SK-N-SH (cell line): ENCODE measurements around the gene SLC22A7. TPM values are rescaled to one million over a fixed set of nuclear protein-coding genes. Genes with fewer than 3 reads are reported as not detected.

Source experiments
- CTCF ChIA-PET: fragments of 300-600, 350-600 bp; formaldehyde crosslinking; extraction: SDS; loops from one replicate; lab custom pipeline; 2021; lab: Yijun Ruan, JAX
- POLR2A ChIA-PET: fragments of 350-600 bp; sonication (Branson Sonifier 250); formaldehyde crosslinking; extraction: SDS; loops from one replicate; lab custom pipeline; 2020; ENCODE audit warnings: antibody characterized with exemption, inconsistent platforms; lab: Yijun Ruan, JAX
- DNase-seq: peaks from one replicate; pipeline ENCODE4 v3.0.0; 2012
- H2AFZ ChIP-seq: fragments of 200-600 bp; sonication (generic); 2 replicates; pipeline ENCODE4 v1.8.1; 2016; ENCODE audit warnings: antibody characterized with exemption, mild to moderate bottlenecking, low read depth
- H3F3A ChIP-seq: fragments of 200-600 bp; sonication (generic); replicated peaks from 2 replicates; pipeline ENCODE3; 2016; ENCODE audit warnings: antibody characterized with exemption, mild to moderate bottlenecking; ENCODE audit not compliant: insufficient read depth
- H3K27ac ChIP-seq, 2 experiments: fragments of 200-500 bp in 1 of 2; fragments of 200-600 bp in 1 of 2; sonication (Bioruptor generic) in 1 of 2; sonication (generic), shearing (Covaris generic) in 1 of 2; 2 replicates each; pipeline versions ENCODE4 v1.5.1 to v1.6.1; 2014 to 2016; ENCODE audit warnings: low read depth in 2 of 2, inconsistent platforms in 1 of 2, low read length in 1 of 2, mild to moderate bottlenecking in 1 of 2, mixed read lengths in 1 of 2
- H3K27me3 ChIP-seq: fragments of 200-600 bp; sonication (generic), shearing (Covaris generic); 2 replicates; pipeline ENCODE4 v1.6.1; 2016; ENCODE audit warnings: mixed run types; ENCODE audit not compliant: insufficient read depth
- H3K36me3 ChIP-seq, 2 experiments: fragments of 200-500 bp in 1 of 2; fragments of 200-600 bp in 1 of 2; sonication (Bioruptor generic) in 1 of 2; sonication (generic) in 1 of 2; replicated peaks in 1 of 2; 2 replicates each; pipeline versions ENCODE3 to v1.5.1; 2014 to 2016; ENCODE audit warnings: low read length in 1 of 2, mild to moderate bottlenecking in 1 of 2; ENCODE audit not compliant: insufficient read depth in 2 of 2, control insufficient read depth in 1 of 2
- H3K4me1 ChIP-seq, 2 experiments: fragments of 200-500 bp in 1 of 2; fragments of 200-600 bp in 1 of 2; sonication (Bioruptor generic) in 1 of 2; sonication (generic), shearing (Covaris generic) in 1 of 2; 2 replicates each; pipeline versions ENCODE4 v1.5.1 to v1.6.1; 2014 to 2016; ENCODE audit warnings: low read depth in 1 of 2, low read length in 1 of 2, mixed run types in 1 of 2; ENCODE audit not compliant: insufficient read depth in 2 of 2, control insufficient read depth in 1 of 2
- H3K4me2 ChIP-seq: fragments of 200-600 bp; sonication (generic), shearing (Covaris generic); 2 replicates; pipeline ENCODE4 v1.6.1; 2017; ENCODE audit warnings: mixed run types
- H3K4me3 ChIP-seq, 2 experiments: fragments of 200-500 bp in 1 of 2; fragments of 200-600 bp in 1 of 2; sonication (Bioruptor generic) in 1 of 2; sonication (generic), shearing (Covaris generic) in 1 of 2; 2 replicates each; pipeline versions ENCODE4 v1.5.1 to v1.8.1; 2014 to 2016; ENCODE audit warnings: low read depth in 2 of 2, inconsistent platforms in 1 of 2, low read length in 1 of 2, mild to moderate bottlenecking in 1 of 2, mixed read lengths in 1 of 2, moderate library complexity in 1 of 2
- H3K79me2 ChIP-seq: fragments of 200-600 bp; sonication (generic); 2 replicates; pipeline ENCODE4 v1.8.1; 2017; ENCODE audit warnings: mild to moderate bottlenecking; ENCODE audit not compliant: insufficient read depth
- H3K9ac ChIP-seq: fragments of 200-600 bp; sonication (generic); 2 replicates; pipeline ENCODE4 v1.6.1; 2017; ENCODE audit warnings: mixed run types
- H3K9me2 ChIP-seq: fragments of 200-600 bp; sonication (generic); 2 replicates; pipeline ENCODE4 v1.6.1; 2017; ENCODE audit warnings: mixed run types
- H3K9me3 ChIP-seq: fragments of 200-600 bp; sonication (generic); 2 replicates; pipeline ENCODE4 v1.6.1; 2017; ENCODE audit warnings: mixed run types, mild to moderate bottlenecking, moderate library complexity
- H4K20me1 ChIP-seq: fragments of 200-600 bp; sonication (generic); 2 replicates; pipeline ENCODE4 v1.6.1; 2017; ENCODE audit warnings: mild to moderate bottlenecking, mixed run types; ENCODE audit not compliant: insufficient read depth
- CHD2 ChIP-seq: fragments of 150-350 bp; IDR thresholded peaks from 2 replicates; pipeline ENCODE4 v1.6.1; 2018; ENCODE audit warnings: low read length; ENCODE audit not compliant: partially characterized antibody
- ELF1 ChIP-seq: IDR thresholded peaks from 2 replicates; pipeline ENCODE4 v1.4.0; 2012
- FOSL2 ChIP-seq: IDR thresholded peaks from 2 replicates; pipeline ENCODE4 v1.4.0; 2012; ENCODE audit warnings: low read depth, mild to moderate bottlenecking, moderate library complexity, borderline replicate concordance
- MXI1 ChIP-seq: IDR thresholded peaks from 2 replicates; pipeline ENCODE4 v1.6.1; 2012; ENCODE audit warnings: mild to moderate bottlenecking, low read depth, low read length, improper control_type of control experiment
- NFIC ChIP-seq: IDR thresholded peaks from 2 replicates; pipeline ENCODE4 v1.4.0; 2012; ENCODE audit warnings: borderline replicate concordance
- NRF1 ChIP-seq: IDR thresholded peaks from 2 replicates; pipeline ENCODE4 v1.6.1; 2012; ENCODE audit warnings: low read depth, mild to moderate bottlenecking, low read length
- RAD21 ChIP-seq: IDR thresholded peaks from 2 replicates; pipeline ENCODE4 v1.6.1; 2012; ENCODE audit warnings: mild to moderate bottlenecking, low read length
- REST ChIP-seq: IDR thresholded peaks from 2 replicates; pipeline ENCODE4 v1.6.1; 2012; ENCODE audit warnings: mild to moderate bottlenecking, low read depth, low read length, moderate library complexity
- RFX5 ChIP-seq: IDR thresholded peaks from 2 replicates; pipeline ENCODE4 v1.6.1; 2012; ENCODE audit warnings: mild to moderate bottlenecking, improper control_type of control experiment, low read length
- TAF1 ChIP-seq: IDR thresholded peaks from 2 replicates; pipeline ENCODE4 v1.6.1; 2012; ENCODE audit warnings: low read depth, mild to moderate bottlenecking, low read length, moderate library complexity, borderline replicate concordance
- ZBTB33 ChIP-seq: IDR thresholded peaks from 2 replicates; pipeline ENCODE4 v1.4.0; 2012; ENCODE audit warnings: low read depth, borderline replicate concordance
- WGBS: methylation state at CpG from one replicate; pipeline ENCODE4 v1.1.6; 2017; ENCODE audit warnings: low lambda C conversion rate; 5-methylcytosine and 5-hydroxymethylcytosine counted together
- polyA plus RNA-seq, 3 experiments: library from polyadenylated mRNA; depleted of rRNA; stranded (reverse); fragments of >200 nt; gene quantifications; 2 replicates each; pipeline ENCODE4 v1.2.3, GENCODE V29; 2012

The SLC22A7 gene
- polyA plus RNA-seq, 1 of the 3 experiments (the other 2 are of a cell fraction) = not detected

- Histone ChIP-seq H4K20me1 (no peaks in the 10 kb centered on the region), H3K4me3 (no peak overlapping the region), H2AFZ (no peak overlapping the region), H3F3A (no peaks in the 10 kb centered on the region), H3K9me3 (no peaks in the 10 kb centered on the region), H3K27ac (no peak overlapping the region), H3K4me2 (no peak overlapping the region), H3K9ac (no peak overlapping the region), H3K9me2 (no peaks in the 10 kb centered on the region), H3K27me3 (no peaks in the 10 kb centered on the region), H3K79me2 (no peaks in the 10 kb centered on the region), H3K36me3 (no peaks in the 10 kb centered on the region), H3K4me1 (no peaks in the 10 kb centered on the region; a peak in 1 of 4 replicates)
- 76% methylated on average over 3 of the region's 3 CpGs for whole genome bisulfite sequencing
- DNase-seq = no peak
- ChIA-PET CTCF (no interaction called here), POLR2A (no interaction called here)
- TF ChIP-seq NRF1 (no peak), ZBTB33 (no peak)
Measured at GRCh38 chr6:43311666-43312065, 13.6 kb downstream of the SLC22A7 start.

- Histone ChIP-seq H2AFZ (no peak overlapping the region), H3K27me3 (no peaks in the 10 kb centered on the region), H3K4me1 (no peaks in the 10 kb centered on the region), H3K79me2 (no peaks in the 10 kb centered on the region), H3K4me2 (no peak overlapping the region), H3K9ac (no peak overlapping the region), H3K36me3 (no peaks in the 10 kb centered on the region), H3F3A (no peaks in the 10 kb centered on the region), H3K9me2 (no peaks in the 10 kb centered on the region), H3K4me3 (no peak overlapping the region), H3K27ac (no peak overlapping the region), H4K20me1 (no peaks in the 10 kb centered on the region), H3K9me3 (no peaks in the 10 kb centered on the region)
- TF ChIP-seq RFX5 (no peak), CHD2 (no peak), ELF1 (no peak), REST (no peak), NFIC (no peak), TAF1 (no peak), MXI1 (no peak), RAD21 (no peak), FOSL2 (no peak)
- DNase-seq = no peak
- CTCF ChIA-PET = interaction anchor here (0.7 to 2.8 kb wide), 4 partner anchors 9 to 25 kb away, joined by 3 to 7 read pairs (median 3); partner anchors contain the start of gene SLC22A7
- WGBS = 87% methylated on average over 1 of the region's 1 CpG
- POLR2A ChIA-PET = no interaction called here
Measured at GRCh38 chr6:43313813-43314212, 15.8 kb downstream of the SLC22A7 start.
